Measurements from ENCODE around the gene TSEN34.

- no peak for TF ChIP-seq CTCF (conservative IDR thresholded peaks at IDR 0.05; ENCODE audit: low read depth, low read length)
- TF ChIP-seq EZH2 (IDR thresholded peaks at IDR 0.05; ENCODE audit: borderline replicate concordance, low read depth, low read length, poor library complexity, severe bottlenecking) = no peak
Observed at GRCh38 chr19:54153731-54154326, 37.3 kb upstream of the TSEN34 start.
